GM19043 (cell line): ENCODE measurements around the gene DDX24.

Experiments
- ATAC-seq: cut with Tn5 transposase; IDR thresholded peaks from one replicate; pipeline ENCODE4 v1.9.1; 2021; ENCODE audit warnings: low read depth; ENCODE audit not compliant: unreplicated experiment

DDX24 gene

GRCh38 chr14:94036313-94037167 lies 44.5 kb downstream of the DDX24 start:
- peak; percentile 83 for ATAC-seq

- no peak for ATAC-seq
Measured at GRCh38 chr14:94034886-94035285, 46.1 kb downstream of the DDX24 start.

GRCh38 chr14:94031883-94032279 lies 49.1 kb downstream of the DDX24 start:
- ATAC-seq = no peak

- no peak for ATAC-seq
Measured at GRCh38 chr14:94031161-94031882, 49.7 kb downstream of the DDX24 start.

- no peak for ATAC-seq
Measured at GRCh38 chr14:94030571-94030970, 50.4 kb downstream of the DDX24 start.

- no peak for ATAC-seq
Measured at GRCh38 chr14:94029671-94030203, 51.3 kb downstream of the DDX24 start.

- no peak for ATAC-seq
Measured at GRCh38 chr14:94029265-94029664, 51.7 kb downstream of the DDX24 start.

GRCh38 chr14:94028450-94028826 lies 52.6 kb downstream of the DDX24 start:
- no peak for ATAC-seq

- ATAC-seq = no peak
Measured at GRCh38 chr14:94027566-94028449, 53.2 kb downstream of the DDX24 start.

- ATAC-seq = no peak
Measured at GRCh38 chr14:94026889-94027469, 54.0 kb downstream of the DDX24 start.

- ATAC-seq = peak; percentile 100
Measured at GRCh38 chr14:94026173-94026888, 54.7 kb downstream of the DDX24 start, which contains the start of gene OTUB2. OTUB2 (plus strand) TSS chr14:94026340; CDS start chr14:94026538, 198 bp downstream.

GRCh38 chr14:94025720-94026119 lies 55.3 kb downstream of the DDX24 start:
- no peak for ATAC-seq

GRCh38 chr14:94024549-94024948 lies 56.5 kb downstream of the DDX24 start:
- no peak for ATAC-seq

- ATAC-seq = no peak
Measured at GRCh38 chr14:94022532-94023411, 58.2 kb downstream of the DDX24 start.

- ATAC-seq = no peak
Measured at GRCh38 chr14:94021416-94022157, 59.4 kb downstream of the DDX24 start.

- ATAC-seq = no peak
Measured at GRCh38 chr14:94021001-94021400, 60.0 kb downstream of the DDX24 start.

- no peak for ATAC-seq
Measured at GRCh38 chr14:94020267-94020666, 60.7 kb downstream of the DDX24 start.

- ATAC-seq = no peak
Measured at GRCh38 chr14:94019329-94019728, 61.7 kb downstream of the DDX24 start.
